H9 (cell line): ENCODE results near the gene TMEM266. TPM values are rescaled to one million over a fixed set of nuclear protein-coding genes. Genes with fewer than 3 reads are reported as not detected.

Source experiments
- DNase-seq: peaks from one replicate; pipeline ENCODE4 v3.0.0-alpha.2; 2017
- H2AFZ ChIP-seq: one replicate; pipeline ENCODE4 v1.6.1; 2013; ENCODE audit warnings: mild to moderate bottlenecking, low read length, control low read depth, moderate library complexity
- H2AK5ac ChIP-seq: 2 replicates; pipeline ENCODE4 v1.6.1; 2013; ENCODE audit warnings: low read length, control low read depth, mixed read lengths; ENCODE audit not compliant: insufficient read length
- H2BK120ac ChIP-seq: one replicate; pipeline ENCODE4 v1.6.1; 2013; ENCODE audit warnings: low read depth, mild to moderate bottlenecking, low read length, control low read depth, inconsistent platforms; ENCODE audit not compliant: poor library complexity, severe bottlenecking
- H2BK12ac ChIP-seq: 2 replicates; pipeline ENCODE4 v1.6.1; 2013; ENCODE audit warnings: low read length, control low read depth, mixed read lengths, low read depth; ENCODE audit not compliant: insufficient read length
- H2BK15ac ChIP-seq: 2 replicates; pipeline ENCODE4 v1.6.1; 2013; ENCODE audit warnings: low read depth, low read length, control low read depth
- H2BK20ac ChIP-seq: one replicate; pipeline ENCODE4 v1.6.1; 2013; ENCODE audit warnings: low read depth, mild to moderate bottlenecking, low read length, control low read depth, inconsistent platforms; ENCODE audit not compliant: poor library complexity, severe bottlenecking
- H2BK5ac ChIP-seq: 2 replicates; pipeline ENCODE4 v1.6.1; 2013; ENCODE audit warnings: low read length, control low read depth, mixed read lengths; ENCODE audit not compliant: insufficient read length
- H3K14ac ChIP-seq: 2 replicates; pipeline ENCODE4 v1.6.1; 2013; ENCODE audit warnings: low read length, control low read depth; ENCODE audit not compliant: insufficient read depth
- H3K18ac ChIP-seq: 2 replicates; pipeline ENCODE4 v1.6.1; 2013; ENCODE audit warnings: low read depth, mild to moderate bottlenecking, mixed read lengths, low read length, control low read depth; ENCODE audit not compliant: insufficient read length
- H3K23ac ChIP-seq: 2 replicates; pipeline ENCODE4 v1.6.1; 2013; ENCODE audit warnings: low read length, control low read depth, mixed read lengths, low read depth; ENCODE audit not compliant: insufficient read length
- H3K23me2 ChIP-seq: 2 replicates; pipeline ENCODE4 v1.6.1; 2013; ENCODE audit warnings: low read depth, mild to moderate bottlenecking, mixed read lengths, low read length, control low read depth; ENCODE audit not compliant: insufficient read length, poor library complexity, severe bottlenecking
- H3K27ac ChIP-seq: 2 replicates; pipeline ENCODE4 v1.5.1; 2013; ENCODE audit warnings: low read length, control low read depth, mixed read lengths, low read depth; ENCODE audit not compliant: insufficient read length
- H3K27me3 ChIP-seq: 2 replicates; pipeline ENCODE4 v1.6.1; 2013; ENCODE audit warnings: low read length, control low read depth, inconsistent platforms; ENCODE audit not compliant: insufficient read depth
- H3K4ac ChIP-seq: 2 replicates; pipeline ENCODE4 v1.6.1; 2013; ENCODE audit warnings: low read depth, mild to moderate bottlenecking, control low read depth, inconsistent platforms, low read length, moderate library complexity
- H3K4me1 ChIP-seq: 2 replicates; pipeline ENCODE4 v1.6.1; 2013; ENCODE audit warnings: low read length, control low read depth, inconsistent platforms; ENCODE audit not compliant: insufficient read depth
- H3K4me2 ChIP-seq: 2 replicates; pipeline ENCODE4 v1.6.1; 2013; ENCODE audit warnings: low read length, control low read depth, mixed read lengths; ENCODE audit not compliant: insufficient read length, insufficient read depth
- H3K56ac ChIP-seq: 2 replicates; pipeline ENCODE4 v1.6.1; 2013; ENCODE audit warnings: low read depth, mild to moderate bottlenecking, mixed read lengths, low read length, control low read depth; ENCODE audit not compliant: insufficient read length
- H3K79me1 ChIP-seq: 2 replicates; pipeline ENCODE4 v1.6.1; 2013; ENCODE audit warnings: low read depth, mild to moderate bottlenecking, moderate library complexity, low read length, control low read depth, inconsistent platforms; ENCODE audit not compliant: insufficient read depth, poor library complexity, severe bottlenecking
- H3K79me2 ChIP-seq: 2 replicates; pipeline ENCODE4 v1.6.1; 2013; ENCODE audit warnings: low read length, control low read depth, inconsistent platforms; ENCODE audit not compliant: insufficient read depth
- H3K9ac ChIP-seq: 2 replicates; pipeline ENCODE4 v1.6.1; 2013; ENCODE audit warnings: low read length, control low read depth, mixed read lengths; ENCODE audit not compliant: insufficient read length; ENCODE audit errors: extremely low read depth
- H3K9me3 ChIP-seq: one replicate; pipeline ENCODE4 v1.6.1; 2013; ENCODE audit warnings: low read depth, low read length, inconsistent platforms; ENCODE audit not compliant: control insufficient read depth
- H3T11ph ChIP-seq: one replicate; pipeline ENCODE4 v1.6.1; 2013; ENCODE audit warnings: mild to moderate bottlenecking, low read length, control low read depth, inconsistent platforms
- H4K20me1 ChIP-seq: one replicate; pipeline ENCODE4 v1.6.1; 2013; ENCODE audit not compliant: control insufficient read depth, insufficient read length, insufficient read depth
- H4K5ac ChIP-seq: 2 replicates; pipeline ENCODE4 v1.6.1; 2013; ENCODE audit warnings: low read depth, mild to moderate bottlenecking, mixed read lengths, low read length, control low read depth; ENCODE audit not compliant: insufficient read length
- H4K8ac ChIP-seq: replicated peaks from 2 replicates; pipeline ENCODE4 v1.6.1; 2013; ENCODE audit warnings: low read length, control low read depth, mixed read lengths, low read depth; ENCODE audit not compliant: insufficient read length
- H4K91ac ChIP-seq: 2 replicates; pipeline ENCODE4 v1.6.1; 2013; ENCODE audit warnings: low read depth, mild to moderate bottlenecking, moderate library complexity, mixed read lengths, low read length, control low read depth; ENCODE audit not compliant: insufficient read length
- H3K27ac Mint-ChIP-seq, 3 experiments: 2 replicates in 2 of 3; 3 replicates in 1 of 3; pipeline ENCODE4 v1.8.0; 2020 to 2021; ENCODE audit warnings: mixed read lengths in 3 of 3, mild to moderate bottlenecking in 1 of 3, moderate library complexity in 1 of 3
- H3K27me3 Mint-ChIP-seq: 2 replicates; pipeline ENCODE4 v1.8.0; 2021; ENCODE audit warnings: low read depth, mild to moderate bottlenecking, moderate library complexity, mixed read lengths
- H3K36me3 Mint-ChIP-seq, 3 experiments: 2 replicates in 2 of 3; 3 replicates in 1 of 3; pipeline ENCODE4 v1.8.0; 2020 to 2021; ENCODE audit warnings: low read depth in 3 of 3, mixed read lengths in 3 of 3; ENCODE audit not compliant: insufficient read depth in 1 of 3
- H3K4me1 Mint-ChIP-seq, 2 experiments: 2 replicates each; pipeline ENCODE4 v1.8.0; 2020; ENCODE audit warnings: mixed read lengths in 2 of 2
- H3K4me3 Mint-ChIP-seq, 2 experiments: 2 replicates in 1 of 2; 3 replicates in 1 of 2; pipeline ENCODE4 v1.8.0; 2020 to 2021; ENCODE audit warnings: mild to moderate bottlenecking in 2 of 2, mixed read lengths in 2 of 2, moderate library complexity in 1 of 2
- H3K9me3 Mint-ChIP-seq, 2 experiments: 2 replicates in 1 of 2; 3 replicates in 1 of 2; pipeline ENCODE4 v1.8.0; 2020; ENCODE audit warnings: mild to moderate bottlenecking in 2 of 2, mixed read lengths in 2 of 2, moderate library complexity in 1 of 2
- WGBS: extraction: QIAGEN DNeasy Blood & Tissue Kit; methylation state at CpG from one replicate; pipeline ENCODE4 v1.1.7; 2013; ENCODE audit warnings: missing lambda C conversion rate, low lambda C conversion rate, mixed read lengths; ENCODE audit not compliant: insufficient read length; ENCODE audit errors: extremely low coverage; 5-methylcytosine and 5-hydroxymethylcytosine counted together
- total RNA-seq: library from RNA; stranded (reverse); gene quantifications from 2 replicates; pipeline ENCODE4 v1.2.1, GENCODE V29; 2021
- TF ChIP-seq, protein P1 (sequence below): fragments of 200-600 bp; sonication (generic); conservative IDR thresholded peaks from 3 replicates; pipeline ENCODE4 v1.8.0; 2021; ENCODE audit warnings: antibody characterized with exemption, mild to moderate bottlenecking

TMEM266 gene
- total RNA-seq, 1 experiment from 2014 or later: 0.81 TPM

DNA sequence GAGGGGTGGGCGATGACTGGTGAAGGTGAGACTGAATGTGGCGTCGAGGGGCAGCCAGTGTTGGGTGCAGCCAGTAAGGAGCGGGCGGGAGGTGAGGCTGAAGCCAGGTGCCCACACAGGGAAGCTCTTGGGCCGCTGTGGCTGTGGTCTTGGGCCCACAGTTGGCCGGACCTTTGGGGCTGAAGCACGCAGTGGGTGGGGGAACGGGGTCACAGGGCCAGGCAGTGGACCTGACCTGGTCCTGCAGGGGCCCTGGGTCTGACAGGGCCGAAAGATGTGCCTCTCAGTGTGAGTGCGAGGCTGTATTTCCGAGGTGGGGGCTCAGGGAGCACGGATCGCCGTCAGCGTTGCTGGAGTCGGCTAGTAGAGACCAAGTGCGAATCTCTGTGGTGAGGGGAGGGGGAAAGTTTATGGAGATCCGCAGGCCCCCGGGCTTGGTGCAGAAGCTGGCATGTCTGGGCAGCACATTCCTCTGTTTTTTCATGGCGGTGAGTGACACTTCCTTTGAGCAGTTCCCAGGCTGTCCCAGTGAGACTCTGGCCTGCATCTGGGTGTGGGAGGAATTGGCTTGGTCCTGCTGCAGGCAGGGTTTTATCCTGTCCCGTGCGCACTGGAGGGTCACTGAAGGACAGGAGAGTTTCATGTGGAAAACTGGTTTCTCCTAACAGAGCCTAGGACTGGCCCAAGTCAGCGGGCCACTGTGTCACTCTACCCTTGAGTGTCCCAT lies 100.8 kb downstream of the TMEM266 start:
- Histone ChIP-seq H3T11ph (no peak overlapping the region), H4K91ac (no peak overlapping the region), H3K56ac (no peak overlapping the region), H3K79me1 (no peaks in the 10 kb centered on the region), H3K27ac (no peak overlapping the region), H3K27me3 (no peaks in the 10 kb centered on the region), H3K23me2 (no peaks in the 10 kb centered on the region), H3K4ac (no peak overlapping the region), H2BK12ac (no peak overlapping the region), H3K18ac (no peak overlapping the region), H3K9me3 (no peaks in the 10 kb centered on the region), H2AFZ (no peak overlapping the region), H2BK120ac (no peak overlapping the region), H2BK15ac (no peak overlapping the region), H3K4me2 (no peak overlapping the region), H2BK5ac (no peak overlapping the region), H4K20me1 (no peaks in the 10 kb centered on the region), H3K23ac (no peak overlapping the region), H3K14ac (no peak overlapping the region), H2BK20ac (no peak overlapping the region), H2AK5ac (no peak overlapping the region), H4K5ac (no peak overlapping the region), H3K9ac (no peak overlapping the region), H3K4me1 (no peaks in the 10 kb centered on the region), H3K79me2 (no peaks in the 10 kb centered on the region), H4K8ac (no peak overlapping the region)
- peaks cover 4 to 13% of the 10 kb centered on the region in 2 experiments; a peak in 3 of 4 replicates for H3K4me1 Mint-ChIP-seq
- H3K9me3 Mint-ChIP-seq: no peaks in the 10 kb centered on the region
- TF ChIP-seq, protein P1, sequence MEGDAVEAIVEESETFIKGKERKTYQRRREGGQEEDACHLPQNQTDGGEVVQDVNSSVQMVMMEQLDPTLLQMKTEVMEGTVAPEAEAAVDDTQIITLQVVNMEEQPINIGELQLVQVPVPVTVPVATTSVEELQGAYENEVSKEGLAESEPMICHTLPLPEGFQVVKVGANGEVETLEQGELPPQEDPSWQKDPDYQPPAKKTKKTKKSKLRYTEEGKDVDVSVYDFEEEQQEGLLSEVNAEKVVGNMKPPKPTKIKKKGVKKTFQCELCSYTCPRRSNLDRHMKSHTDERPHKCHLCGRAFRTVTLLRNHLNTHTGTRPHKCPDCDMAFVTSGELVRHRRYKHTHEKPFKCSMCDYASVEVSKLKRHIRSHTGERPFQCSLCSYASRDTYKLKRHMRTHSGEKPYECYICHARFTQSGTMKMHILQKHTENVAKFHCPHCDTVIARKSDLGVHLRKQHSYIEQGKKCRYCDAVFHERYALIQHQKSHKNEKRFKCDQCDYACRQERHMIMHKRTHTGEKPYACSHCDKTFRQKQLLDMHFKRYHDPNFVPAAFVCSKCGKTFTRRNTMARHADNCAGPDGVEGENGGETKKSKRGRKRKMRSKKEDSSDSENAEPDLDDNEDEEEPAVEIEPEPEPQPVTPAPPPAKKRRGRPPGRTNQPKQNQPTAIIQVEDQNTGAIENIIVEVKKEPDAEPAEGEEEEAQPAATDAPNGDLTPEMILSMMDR: no peak
- DNase-seq: peak; percentile 27
- H3K36me3 Mint-ChIP-seq: no peaks in the 10 kb centered on the region; a peak in 1 of 7 replicates
- WGBS: no CpG with 5 or more reads among the region's 24 CpGs
- H3K27me3 Mint-ChIP-seq: peaks cover 5% of the 10 kb centered on the region
- peak overlapping the region in 1 of 3 experiments; percentile 18; a peak in 1 of 7 replicates for H3K27ac Mint-ChIP-seq
- no peak overlapping the region; a peak in 2 of 5 replicates for H3K4me3 Mint-ChIP-seq
